Smooth muscle cell of the coronary artery (primary cell): ENCODE data around the gene ANKRD13B. TPM values are rescaled to one million over a fixed set of nuclear protein-coding genes. Genes with fewer than 3 reads are reported as not detected.

Experiments used
- total RNA-seq: library from RNA; depleted of rRNA; stranded (reverse); fragments of >200 nt; gene quantifications from 2 replicates; pipeline ENCODE4 v1.2.3, GENCODE V29; 2014; ENCODE audit warnings: low replicate concordance

The ANKRD13B gene
- total RNA-seq: 4.0 and 4.4 TPM in 2 replicates

GRCh38 chr17:29592850-29593551 lies at the start of gene ANKRD13B:
Gene ANKRD13B (plus strand): TSS chr17:29593132. CDS start chr17:29593622, 490 bp downstream.

GRCh38 chr17:29566473-29567303 lies 26.2 kb upstream of the ANKRD13B start, which contains the start of gene ABHD15:
Gene ABHD15 (minus strand): TSS chr17:29567037. CDS start chr17:29566966, 71 bp downstream.

DNA sequence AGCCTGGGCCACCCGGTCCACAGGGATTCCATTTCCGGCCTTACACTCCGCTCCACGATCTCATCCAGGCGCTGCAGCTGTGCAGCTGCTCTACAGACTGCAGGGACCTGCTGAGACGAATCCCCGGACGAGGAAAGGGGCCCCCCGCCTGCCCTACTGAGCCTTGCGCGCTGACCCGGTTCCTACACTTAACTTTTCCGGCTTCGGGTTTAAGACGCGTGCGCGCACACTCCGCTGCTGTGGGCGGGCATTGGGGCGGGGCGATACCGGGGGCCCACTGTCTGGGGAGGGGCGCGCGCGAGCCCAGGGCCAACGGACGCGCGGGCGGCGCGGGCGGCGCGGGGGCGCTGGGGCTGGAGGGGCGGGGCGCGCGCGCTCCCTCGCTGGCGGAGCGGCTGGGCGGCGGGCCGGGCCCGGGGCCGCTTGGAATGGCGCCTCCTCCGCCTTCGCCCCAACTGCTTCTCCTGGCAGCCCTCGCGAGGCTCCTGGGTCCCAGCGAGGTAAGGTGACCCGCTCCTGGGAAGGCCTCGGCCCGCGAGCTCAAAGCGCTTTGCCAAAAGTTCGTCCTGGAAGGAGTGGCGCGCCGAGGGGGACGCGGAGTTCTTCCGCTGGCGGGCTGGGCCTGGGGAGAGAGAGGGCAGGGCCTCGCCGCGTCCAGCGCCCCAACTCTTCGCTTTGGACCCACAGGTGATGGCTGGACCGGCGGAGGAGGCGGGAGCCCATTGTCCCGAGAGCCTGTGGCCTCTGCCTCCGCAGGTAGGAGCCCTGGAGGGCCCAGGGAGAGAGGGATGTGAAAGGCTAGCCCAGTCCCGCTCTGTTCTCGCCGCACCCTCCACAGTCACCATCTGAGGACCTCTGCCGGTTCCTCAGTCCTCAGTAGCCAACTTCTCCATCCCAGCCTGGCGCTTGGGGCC lies 24.3 kb upstream of the ANKRD13B start, which contains the start of gene TP53I13:
TP53I13 (plus strand) TSS at position 371 of the 914 bp plus-strand sequence; CDS start at position 429, 58 bp downstream.

GRCh38 chr17:29589524-29590410 lies 3.2 kb upstream of the ANKRD13B start, which contains the start of gene GIT1:
Gene GIT1 (minus strand): TSS chr17:29589648. CDS start chr17:29589378, 270 bp downstream.

GRCh38 chr17:29622337-29623282 lies 29.7 kb downstream of the ANKRD13B start, which contains the start of gene CORO6:
Gene CORO6 (minus strand): TSS chr17:29622912. CDS start chr17:29621421, 1,491 bp downstream.

Other genes starting within 250 kb of the ANKRD13B start
- 36.2 and 37.6 TPM in 2 replicates for gene TAOK1, start 202.8 kb upstream of the ANKRD13B start, total RNA-seq
- 5.0 and 6.0 TPM in 2 replicates for gene ABHD15, start 26.1 kb upstream of the ANKRD13B start, total RNA-seq
- 20.2 and 48.6 TPM in 2 replicates for gene TP53I13, start 24.4 kb upstream of the ANKRD13B start, total RNA-seq
- gene GIT1, start 3.5 kb upstream of the ANKRD13B start, total RNA-seq: 13.5 and 28.2 TPM in 2 replicates
- gene CORO6, start 29.8 kb downstream of the ANKRD13B start, total RNA-seq: 3.5 and 9.4 TPM in 2 replicates